CD4-positive, CD25-positive, alpha-beta regulatory T cell (primary cell): ENCODE measurements around the gene SEMA3D. TPM values are rescaled to one million over a fixed set of nuclear protein-coding genes. Genes with fewer than 3 reads are reported as not detected.

Experiments
- ATAC-seq, 2 donors: fragments of 150-1000 bp; cut with Tn5 transposase; one replicate each; pipeline ENCODE4 v1.10.0; 2021; ENCODE audit warnings: low read depth in 2 of 2, moderate number of reproducible peaks in 2 of 2, moderate library complexity in 1 of 2
- DNase-seq, 3 donors: peaks; one replicate each; pipeline versions ENCODE4 v3.0.0 to v3.0.0-alpha.2; 2012 to 2022; ENCODE audit warnings: mixed read lengths in 1 of 3
- H3K27ac ChIP-seq: one replicate; pipeline ENCODE4 v1.7.0; 2013; ENCODE audit warnings: mild to moderate bottlenecking, low read length; ENCODE audit not compliant: insufficient read depth, poor library complexity, severe bottlenecking
- H3K27me3 ChIP-seq: one replicate; pipeline ENCODE4 v1.7.0; 2013; ENCODE audit warnings: low read length; ENCODE audit not compliant: control insufficient read depth, insufficient read depth
- H3K36me3 ChIP-seq: one replicate; pipeline ENCODE4 v1.7.0; 2013; ENCODE audit warnings: mild to moderate bottlenecking, low read length, moderate library complexity; ENCODE audit not compliant: control insufficient read depth, insufficient read depth
- H3K4me1 ChIP-seq: 2 replicates; pipeline ENCODE4 v1.7.0; 2013; ENCODE audit warnings: mild to moderate bottlenecking, low read length; ENCODE audit not compliant: insufficient read depth, control insufficient read depth, poor library complexity, severe bottlenecking
- H3K4me3 ChIP-seq: one replicate; pipeline ENCODE4 v1.7.0; 2013; ENCODE audit warnings: low read depth, mild to moderate bottlenecking, low read length, moderate library complexity
- H3K9me3 ChIP-seq, 2 experiments: 1 replicate in 1 of 2; 2 replicates in 1 of 2; pipeline ENCODE4 v1.7.0; 2013; ENCODE audit warnings: low read length in 2 of 2, mild to moderate bottlenecking in 1 of 2, moderate library complexity in 1 of 2; ENCODE audit not compliant: control insufficient read depth in 2 of 2
- H3K27ac Mint-ChIP-seq, 3 donors: one replicate each; pipeline ENCODE4 v1.8.0; 2020 to 2022; ENCODE audit warnings: mild to moderate bottlenecking in 3 of 3, mixed read lengths in 3 of 3, moderate library complexity in 2 of 3
- H3K27me3 Mint-ChIP-seq: one replicate; pipeline ENCODE4 v1.8.0; 2022; ENCODE audit warnings: mild to moderate bottlenecking, mixed read lengths
- H3K36me3 Mint-ChIP-seq: one replicate; pipeline ENCODE4 v1.8.0; 2020; ENCODE audit warnings: mixed read lengths
- H3K4me1 Mint-ChIP-seq, 4 donors: one replicate each; pipeline ENCODE4 v1.8.0; 2020 to 2022; ENCODE audit warnings: mixed read lengths in 4 of 4, mild to moderate bottlenecking in 1 of 4
- H3K4me3 Mint-ChIP-seq, 4 donors: one replicate each; pipeline ENCODE4 v1.8.0; 2020 to 2022; ENCODE audit warnings: mild to moderate bottlenecking in 4 of 4, mixed read lengths in 4 of 4, moderate library complexity in 3 of 4
- H3K9me3 Mint-ChIP-seq, 7 donors: one replicate each; pipeline ENCODE4 v1.8.0; 2020 to 2022; ENCODE audit warnings: mixed read lengths in 7 of 7, mild to moderate bottlenecking in 3 of 7, moderate library complexity in 2 of 7
- polyA plus RNA-seq, 4 donors: library from polyadenylated mRNA; unstranded; fragments of 300-500 nt; fragmentation: Illumina TruSeq; gene quantifications; one replicate each; pipeline ENCODE4 v1.2.3, GENCODE V29; 2021
- total RNA-seq: library from RNA; stranded (reverse); gene quantifications from one replicate; pipeline ENCODE4 v1.2.3, GENCODE V29; 2022

The SEMA3D gene
- total and polyA plus RNA-seq, 5 donors from 2014 or later = not detected

DNA sequence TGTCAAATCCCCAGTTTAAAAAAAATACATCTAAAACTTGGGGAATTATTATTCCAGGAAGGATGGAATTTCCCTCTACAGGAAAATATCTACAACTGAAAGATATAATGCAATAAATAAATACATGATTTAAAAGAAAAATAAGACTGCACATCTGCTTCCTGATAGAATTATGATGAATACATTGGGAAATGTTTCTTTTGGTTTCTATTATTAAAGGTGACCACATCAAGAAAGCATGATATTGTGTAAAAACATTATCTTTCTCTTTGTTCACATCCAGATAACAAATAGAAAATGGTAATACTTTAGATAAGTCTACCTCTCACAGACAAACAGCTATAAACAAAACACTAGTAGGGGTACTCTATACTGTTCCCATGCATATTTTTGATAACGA is 19.2 kb downstream of the SEMA3D start:
- Histone ChIP-seq H3K4me1 (no peaks in the 10 kb centered on the region), H3K9me3 (no peaks in the 10 kb centered on the region), H3K4me3 (no peak overlapping the region), H3K27me3 (no peaks in the 10 kb centered on the region), H3K36me3 (no peaks in the 10 kb centered on the region), H3K27ac (no peak overlapping the region)
- no peaks in the 10 kb centered on the region for H3K4me1 Mint-ChIP-seq
- no peak overlapping the region for H3K4me3 Mint-ChIP-seq
- no peak overlapping the region for H3K27ac Mint-ChIP-seq
- peaks cover 0 to 5% (median under 1%) of the 10 kb centered on the region in 7 donors for H3K9me3 Mint-ChIP-seq
- DNase-seq = no peak
- H3K27me3 Mint-ChIP-seq = no peaks in the 10 kb centered on the region
- H3K36me3 Mint-ChIP-seq = no peaks in the 10 kb centered on the region
- ATAC-seq = no peak

DNA sequence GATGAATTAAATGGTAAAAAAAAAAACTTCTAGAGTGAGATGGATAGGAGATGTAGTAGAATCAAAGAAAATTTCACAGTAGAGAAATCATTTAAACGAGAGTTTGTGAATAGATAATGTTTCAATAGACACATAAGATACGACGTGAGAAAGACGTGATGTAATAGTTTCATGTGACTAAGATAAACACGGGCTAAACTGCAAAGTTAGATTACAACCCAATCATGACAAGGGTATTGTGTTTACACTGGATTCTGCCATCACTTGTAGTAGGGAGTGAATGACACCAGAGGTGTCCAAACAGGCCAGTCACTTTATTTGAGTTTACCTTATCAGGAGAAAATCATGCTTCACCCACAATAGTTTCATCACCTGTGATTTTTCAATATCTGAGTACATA is 21.6 kb downstream of the SEMA3D start:
- Mint-ChIP-seq H3K36me3 (no peaks in the 10 kb centered on the region), H3K4me3 (no peak overlapping the region), H3K9me3 (peaks cover 0 to 5% (median 4%) of the 10 kb centered on the region in 7 donors), H3K27me3 (no peaks in the 10 kb centered on the region), H3K4me1 (no peaks in the 10 kb centered on the region), H3K27ac (no peak overlapping the region)
- Histone ChIP-seq H3K27me3 (no peaks in the 10 kb centered on the region), H3K4me3 (no peak overlapping the region), H3K36me3 (no peaks in the 10 kb centered on the region), H3K9me3 (no peaks in the 10 kb centered on the region), H3K4me1 (no peaks in the 10 kb centered on the region), H3K27ac (no peak overlapping the region)
- ATAC-seq = no peak
- DNase-seq = no peak

DNA sequence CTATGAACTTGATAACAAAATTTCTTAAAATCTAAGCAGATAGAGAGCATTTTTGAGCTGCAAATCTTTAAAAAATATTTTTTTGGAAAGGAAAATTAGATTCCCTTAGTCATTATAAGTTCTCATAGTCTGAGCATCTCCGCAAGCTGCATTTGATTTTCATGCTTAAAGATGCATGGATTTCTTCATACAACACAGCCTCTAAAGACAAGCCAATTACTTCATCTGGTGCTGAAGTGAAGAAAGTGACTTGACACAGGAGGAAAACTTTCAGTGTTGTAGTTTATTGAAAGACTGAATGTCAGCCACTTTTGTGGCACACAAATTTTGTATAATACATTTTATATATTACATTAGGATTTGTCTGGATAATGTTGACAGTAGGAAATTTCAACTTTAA is 22.5 kb downstream of the SEMA3D start:
- H3K4me3 Mint-ChIP-seq = no peak overlapping the region
- H3K4me1 ChIP-seq = no peaks in the 10 kb centered on the region
- no peak overlapping the region for H3K27ac ChIP-seq
- no peaks in the 10 kb centered on the region for H3K27me3 ChIP-seq
- no peaks in the 10 kb centered on the region for H3K4me1 Mint-ChIP-seq
- no peak overlapping the region for H3K27ac Mint-ChIP-seq
- no peaks in the 10 kb centered on the region for H3K36me3 ChIP-seq
- no peak for ATAC-seq
- peaks cover 2 to 9% (median 4%) of the 10 kb centered on the region in 7 donors for H3K9me3 Mint-ChIP-seq
- DNase-seq = no peak
- H3K9me3 ChIP-seq = no peaks in the 10 kb centered on the region
- no peaks in the 10 kb centered on the region for H3K36me3 Mint-ChIP-seq
- no peaks in the 10 kb centered on the region for H3K27me3 Mint-ChIP-seq
- no peak overlapping the region for H3K4me3 ChIP-seq

DNA sequence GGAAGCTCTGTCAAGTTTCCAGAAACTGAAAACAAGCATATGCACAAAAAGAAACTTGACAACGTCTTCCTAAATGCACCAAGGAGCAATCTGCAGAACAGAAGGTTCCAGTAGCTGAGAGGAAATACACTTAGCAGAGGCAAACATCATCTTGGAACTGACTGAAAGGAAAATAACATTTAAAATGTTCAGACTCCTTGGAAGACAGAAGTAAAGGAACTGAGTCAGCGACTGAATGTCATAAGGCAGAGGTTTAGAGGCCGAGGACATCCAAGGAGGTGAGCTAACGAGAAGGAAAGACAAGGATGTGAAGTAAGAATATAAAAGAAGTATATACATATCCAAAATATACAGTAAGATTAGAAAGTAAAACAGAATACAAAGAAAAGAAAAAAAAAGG is 24.1 kb downstream of the SEMA3D start:
- H3K4me3 ChIP-seq = no peak overlapping the region
- no peaks in the 10 kb centered on the region for H3K27me3 ChIP-seq
- no peaks in the 10 kb centered on the region for H3K4me1 Mint-ChIP-seq
- no peak for ATAC-seq
- no peak overlapping the region for H3K4me3 Mint-ChIP-seq
- H3K9me3 ChIP-seq = no peaks in the 10 kb centered on the region
- no peak overlapping the region for H3K27ac ChIP-seq
- no peak for DNase-seq
- H3K36me3 ChIP-seq = no peaks in the 10 kb centered on the region
- no peaks in the 10 kb centered on the region for H3K36me3 Mint-ChIP-seq
- H3K9me3 Mint-ChIP-seq = peaks cover 3 to 17% (median 9%) of the 10 kb centered on the region in 7 donors
- no peaks in the 10 kb centered on the region for H3K4me1 ChIP-seq
- no peak overlapping the region for H3K27ac Mint-ChIP-seq
- H3K27me3 Mint-ChIP-seq = no peaks in the 10 kb centered on the region

DNA sequence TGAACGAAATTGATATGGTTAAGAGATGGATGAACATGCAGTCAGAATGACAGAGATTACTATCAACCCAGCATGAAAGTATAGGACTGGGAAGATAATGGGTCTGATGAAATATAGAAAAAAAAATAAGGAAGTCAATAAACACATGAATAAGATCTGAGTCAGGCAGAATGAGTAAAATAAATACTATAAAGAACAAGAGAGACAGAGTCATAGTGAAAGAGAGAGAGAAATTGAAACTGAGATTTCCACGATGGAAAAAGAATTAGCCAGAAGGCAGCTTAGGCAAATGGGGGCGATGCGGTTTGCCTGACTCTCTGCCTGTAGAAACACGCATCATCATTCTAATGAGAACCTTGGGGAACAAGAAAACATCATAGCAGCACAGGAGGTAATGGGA is 26.6 kb downstream of the SEMA3D start:
- DNase-seq (no peak), ATAC-seq (no peak)
- Histone ChIP-seq H3K27ac (no peak overlapping the region), H3K36me3 (no peaks in the 10 kb centered on the region), H3K4me1 (no peaks in the 10 kb centered on the region), H3K4me3 (no peak overlapping the region), H3K9me3 (no peaks in the 10 kb centered on the region), H3K27me3 (no peaks in the 10 kb centered on the region)
- no peaks in the 10 kb centered on the region for H3K36me3 Mint-ChIP-seq
- no peak overlapping the region for H3K27ac Mint-ChIP-seq
- H3K4me1 Mint-ChIP-seq = no peaks in the 10 kb centered on the region
- peaks cover 5 to 23% (median 9%) of the 10 kb centered on the region in 7 donors for H3K9me3 Mint-ChIP-seq
- no peaks in the 10 kb centered on the region for H3K27me3 Mint-ChIP-seq
- no peak overlapping the region for H3K4me3 Mint-ChIP-seq

DNA sequence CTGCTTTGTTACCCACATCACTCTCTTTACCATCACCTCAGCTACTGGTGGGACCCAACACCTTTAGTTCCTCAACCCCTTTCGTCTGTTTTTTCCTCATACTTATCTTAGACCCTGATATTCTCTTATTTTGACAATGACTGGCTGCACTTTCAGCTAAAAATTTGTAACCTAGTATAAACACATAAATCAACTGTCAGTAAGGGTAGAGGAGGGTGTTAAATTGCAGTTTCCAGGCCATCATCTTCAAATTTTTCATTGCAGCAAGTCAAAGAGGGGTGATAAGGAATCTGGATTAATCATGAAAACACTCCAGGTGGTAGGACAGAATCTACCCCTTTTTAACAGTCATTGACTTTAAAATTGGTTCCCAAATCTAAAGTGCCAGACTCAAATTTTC is 27.9 kb downstream of the SEMA3D start:
- no peak for ATAC-seq

DNA sequence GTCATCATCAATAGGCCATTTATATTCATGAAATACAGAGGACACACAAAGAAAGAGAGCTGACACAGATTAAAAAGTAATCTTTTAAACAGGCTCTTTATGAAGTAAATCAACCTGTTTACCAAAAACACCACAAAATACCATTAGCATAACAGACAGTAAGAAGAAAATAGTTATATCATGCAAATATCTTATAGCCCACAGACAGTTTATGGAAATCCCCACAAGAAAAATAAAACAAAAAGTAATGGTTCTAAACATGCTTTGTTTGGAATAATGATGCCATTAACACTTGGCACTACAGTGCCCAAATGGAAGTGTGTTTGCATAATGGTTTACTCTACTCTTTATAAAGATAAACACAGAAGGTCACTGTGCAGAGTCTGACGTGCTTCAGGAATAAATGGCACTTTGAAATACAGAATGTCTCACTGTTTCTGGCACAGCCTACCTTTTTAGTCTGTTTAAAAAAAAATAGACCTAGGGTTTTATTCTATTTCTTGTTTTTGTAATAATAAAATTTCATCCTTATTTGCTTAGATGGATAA is 30.1 kb downstream of the SEMA3D start:
- no peaks in the 10 kb centered on the region for H3K4me1 Mint-ChIP-seq
- no peak overlapping the region for H3K27ac Mint-ChIP-seq
- DNase-seq (no peak), ATAC-seq (no peak)
- Histone ChIP-seq H3K27ac (no peak overlapping the region), H3K4me3 (no peak overlapping the region), H3K4me1 (no peaks in the 10 kb centered on the region), H3K27me3 (no peaks in the 10 kb centered on the region), H3K9me3 (no peaks in the 10 kb centered on the region), H3K36me3 (no peaks in the 10 kb centered on the region)
- H3K27me3 Mint-ChIP-seq = no peaks in the 10 kb centered on the region
- no peak overlapping the region for H3K4me3 Mint-ChIP-seq
- peaks cover 3 to 29% (median 10%) of the 10 kb centered on the region in 7 donors for H3K9me3 Mint-ChIP-seq
- no peaks in the 10 kb centered on the region for H3K36me3 Mint-ChIP-seq

More for the DNA sequence above, 27.9 kb downstream of the SEMA3D start:
- Histone ChIP-seq H3K36me3 (no peaks in the 10 kb centered on the region), H3K4me3 (no peak overlapping the region), H3K9me3 (no peaks in the 10 kb centered on the region), H3K27ac (no peak overlapping the region), H3K27me3 (no peaks in the 10 kb centered on the region), H3K4me1 (no peaks in the 10 kb centered on the region)
- Mint-ChIP-seq H3K27ac (no peak overlapping the region), H3K27me3 (no peaks in the 10 kb centered on the region), H3K36me3 (no peaks in the 10 kb centered on the region), H3K9me3 (peaks cover 5 to 23% (median 9%) of the 10 kb centered on the region in 7 donors), H3K4me3 (no peak overlapping the region), H3K4me1 (no peaks in the 10 kb centered on the region)
- no peak for DNase-seq

DNA sequence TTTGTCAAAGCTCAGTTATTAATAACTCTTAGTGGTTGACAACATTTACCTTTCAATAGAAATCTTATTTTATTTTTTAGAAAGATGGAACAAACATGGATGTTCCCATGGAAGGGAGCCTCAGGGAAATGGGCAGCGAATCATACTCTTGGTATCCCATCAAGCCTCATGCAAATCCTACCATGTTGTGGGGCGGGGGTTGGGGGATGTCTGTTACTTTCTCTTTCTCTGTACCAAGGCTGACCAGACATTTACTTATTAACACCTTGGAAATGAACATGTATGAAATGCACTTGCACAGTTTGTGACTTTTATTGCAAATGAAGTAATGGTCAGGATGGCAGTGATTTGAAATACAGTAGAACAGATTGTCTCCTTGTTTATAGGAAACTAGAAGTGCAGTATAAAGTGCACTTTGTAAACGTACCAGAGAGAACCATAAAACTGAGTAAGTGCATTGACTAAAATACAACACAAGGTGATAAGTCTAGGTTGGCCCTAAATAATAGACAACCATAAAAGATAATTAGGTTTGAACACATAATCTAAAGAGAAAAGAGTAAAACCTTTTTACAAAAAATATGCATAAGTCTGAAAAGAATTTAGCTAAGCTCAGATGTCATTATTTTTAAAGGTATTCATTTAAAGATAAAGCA is 32.4 kb downstream of the SEMA3D start:
- Histone ChIP-seq H3K4me1 (no peaks in the 10 kb centered on the region), H3K4me3 (no peak overlapping the region), H3K27me3 (no peaks in the 10 kb centered on the region), H3K27ac (no peak overlapping the region), H3K36me3 (no peaks in the 10 kb centered on the region), H3K9me3 (no peaks in the 10 kb centered on the region)
- no peaks in the 10 kb centered on the region for H3K27me3 Mint-ChIP-seq
- DNase-seq (no peak), ATAC-seq (no peak)
- H3K36me3 Mint-ChIP-seq = no peaks in the 10 kb centered on the region
- no peaks in the 10 kb centered on the region for H3K4me1 Mint-ChIP-seq
- H3K4me3 Mint-ChIP-seq = no peak overlapping the region
- no peak overlapping the region for H3K27ac Mint-ChIP-seq
- H3K9me3 Mint-ChIP-seq = peaks cover 3 to 25% (median 8%) of the 10 kb centered on the region in 7 donors
